ENCODE measurements around the gene PLEK. TPM values are rescaled to one million over a fixed set of nuclear protein-coding genes. Genes with fewer than 3 reads are reported as not detected.

Gene PLEK
- total and polyA plus RNA-seq, 9 of the 15 experiments (the other 6 are each of a cell fraction or from before 2014, with no cell fraction given), result 0.14 to 1.2 (median 0.36) TPM

- TF ChIP-seq ARID3A (IDR thresholded peaks at IDR 0.05; ENCODE audit: borderline replicate concordance, low read depth, low read length) (no peak), KDM2B (CRISPR knock-in tag; IDR thresholded peaks at IDR 0.05) (no peak), CBX3 (IDR thresholded peaks at IDR 0.05; ENCODE audit: borderline replicate concordance in 1 of 2, low read length in 2 of 2) (no peak), HMBOX1 (IDR thresholded peaks at IDR 0.05) (peak; percentile 77), ZFX (CRISPR knock-in tag; IDR thresholded peaks at IDR 0.05) (no peak), ZNF398 (CRISPR knock-in tag; IDR thresholded peaks at IDR 0.05) (no peak), ESRRA (IDR thresholded peaks at IDR 0.05; ENCODE audit: borderline replicate concordance, low read depth) (no peak), USF2 (CRISPR knock-in tag; IDR thresholded peaks at IDR 0.05) (no peak), SIN3B (IDR thresholded peaks at IDR 0.05; ENCODE audit: low read depth) (no peak), ZNF584 (CRISPR knock-in tag; IDR thresholded peaks at IDR 0.05; ENCODE audit: low read depth) (no peak), ZNF318 (IDR thresholded peaks at IDR 0.05; ENCODE audit: borderline replicate concordance in 1 of 2, low read depth in 1 of 2) (no peak), SMAD3 (CRISPR knock-in tag; conservative IDR thresholded peaks at IDR 0.05) (no peak), GABPB1 (CRISPR knock-in tag; IDR thresholded peaks at IDR 0.05) (no peak)
Observed at GRCh38 chr2:68391869-68392268, 26.8 kb downstream of the PLEK start (continued).
